ENCODE results near the gene SCGB1A1. TPM values are rescaled to one million over a fixed set of nuclear protein-coding genes. Genes with fewer than 3 reads are reported as not detected.

SCGB1A1 gene
- total RNA-seq, 1 donor from 2014 or later = 0.72 TPM

- Mint-ChIP-seq H3K4me3 (ENCODE audit: unreplicated experiment) (no peak overlapping the region), H3K36me3 (ENCODE audit: low read depth, unreplicated experiment) (peaks cover 4% of the 10 kb centered on the region), H3K9me3 (ENCODE audit: unreplicated experiment) (no peaks in the 10 kb centered on the region), H3K27ac (ENCODE audit: unreplicated experiment) (no peak overlapping the region), H3K27me3 (ENCODE audit: unreplicated experiment) (peaks cover 2% of the 10 kb centered on the region), H3K4me1 (ENCODE audit: unreplicated experiment) (no peaks in the 10 kb centered on the region)
- no peak for TF ChIP-seq CTCF (IDR thresholded peaks at IDR 0.05; ENCODE audit: unreplicated experiment)
- DNase-seq (ENCODE audit: low spot score) = no peak
These were observed 29.8 kb upstream of the SCGB1A1 start for GRCh38 chr11:62388999-62389398.

GRCh38 chr11:62390237-62390636, 28.6 kb upstream of the SCGB1A1 start:
- peaks cover 4% of the 10 kb centered on the region for H3K36me3 Mint-ChIP-seq (ENCODE audit: low read depth, unreplicated experiment)
- peaks cover 4% of the 10 kb centered on the region for H3K4me1 Mint-ChIP-seq (ENCODE audit: unreplicated experiment)

GRCh38 chr11:62390722-62391121, 28.1 kb upstream of the SCGB1A1 start:
- no peak for TF ChIP-seq CTCF (IDR thresholded peaks at IDR 0.05; ENCODE audit: unreplicated experiment)
- H3K36me3 Mint-ChIP-seq (ENCODE audit: low read depth, unreplicated experiment) = peaks cover 4% of the 10 kb centered on the region
- no peaks in the 10 kb centered on the region for H3K9me3 Mint-ChIP-seq (ENCODE audit: unreplicated experiment)

More at GRCh38 chr11:62390237-62390636, 28.6 kb upstream of the SCGB1A1 start:
- Mint-ChIP-seq H3K27me3 (ENCODE audit: unreplicated experiment) (peaks cover 2% of the 10 kb centered on the region), H3K27ac (ENCODE audit: unreplicated experiment) (no peak overlapping the region), H3K4me3 (ENCODE audit: unreplicated experiment) (no peak overlapping the region), H3K9me3 (ENCODE audit: unreplicated experiment) (no peaks in the 10 kb centered on the region)
- no peak for TF ChIP-seq CTCF (IDR thresholded peaks at IDR 0.05; ENCODE audit: unreplicated experiment)
- no peak for DNase-seq (ENCODE audit: low spot score)

GRCh38 chr11:62391642-62392425, 27.0 kb upstream of the SCGB1A1 start:
- Mint-ChIP-seq H3K4me3 (ENCODE audit: unreplicated experiment) (no peak overlapping the region), H3K27ac (ENCODE audit: unreplicated experiment) (no peak overlapping the region), H3K9me3 (ENCODE audit: unreplicated experiment) (no peaks in the 10 kb centered on the region), H3K36me3 (ENCODE audit: low read depth, unreplicated experiment) (peaks cover 4% of the 10 kb centered on the region), H3K27me3 (ENCODE audit: unreplicated experiment) (peaks cover 2% of the 10 kb centered on the region), H3K4me1 (ENCODE audit: unreplicated experiment) (peaks cover 7% of the 10 kb centered on the region)
- no peak for DNase-seq (ENCODE audit: low spot score)
- TF ChIP-seq CTCF (IDR thresholded peaks at IDR 0.05; ENCODE audit: unreplicated experiment) = no peak

More at GRCh38 chr11:62390722-62391121, 28.1 kb upstream of the SCGB1A1 start:
- Mint-ChIP-seq H3K27me3 (ENCODE audit: unreplicated experiment) (peaks cover 2% of the 10 kb centered on the region), H3K4me1 (ENCODE audit: unreplicated experiment) (peaks cover 7% of the 10 kb centered on the region), H3K27ac (ENCODE audit: unreplicated experiment) (no peak overlapping the region), H3K4me3 (ENCODE audit: unreplicated experiment) (no peak overlapping the region)
- no peak for DNase-seq (ENCODE audit: low spot score)

- TF ChIP-seq CTCF (IDR thresholded peaks at IDR 0.05; ENCODE audit: unreplicated experiment) = no peak
- Mint-ChIP-seq H3K27ac (ENCODE audit: unreplicated experiment) (no peak overlapping the region), H3K4me3 (ENCODE audit: unreplicated experiment) (no peak overlapping the region), H3K9me3 (ENCODE audit: unreplicated experiment) (no peaks in the 10 kb centered on the region), H3K36me3 (ENCODE audit: low read depth, unreplicated experiment) (peaks cover 4% of the 10 kb centered on the region), H3K27me3 (ENCODE audit: unreplicated experiment) (no peaks in the 10 kb centered on the region), H3K4me1 (ENCODE audit: unreplicated experiment) (peaks cover 7% of the 10 kb centered on the region)
- no peak for DNase-seq (ENCODE audit: low spot score)
These were observed 26.3 kb upstream of the SCGB1A1 start for GRCh38 chr11:62392506-62392905.

Data from endothelial cell (in vitro differentiated cells).